RWPE2 (cell line): ENCODE results near the gene TBC1D9B.

Experiments used
- ATAC-seq: fragments of 200-7000 bp; cut with Tn5 transposase; 3 replicates; pipeline ENCODE4 v1.9.1; 2021; ENCODE audit warnings: low read depth
- DNase-seq: peaks from one replicate; pipeline ENCODE4 v3.0.0-alpha.2; 2020; ENCODE audit warnings: low spot score
- H3K27ac ChIP-seq: fragments of 450-650 bp; 2 replicates; pipeline ENCODE4 v1.5.1; 2017; ENCODE audit warnings: mild to moderate bottlenecking; ENCODE audit not compliant: poor library complexity, severe bottlenecking
- H3K27me3 ChIP-seq: fragments of 250-450 bp; sonication (Bioruptor Pico); 2 replicates; pipeline ENCODE4 v1.5.1; 2021; ENCODE audit warnings: mild to moderate bottlenecking, moderate library complexity; ENCODE audit not compliant: insufficient read depth, poor library complexity, severe bottlenecking
- H3K36me3 ChIP-seq: fragments of 250-450 bp; sonication (Bioruptor Pico); 2 replicates; pipeline ENCODE4 v1.5.1; 2020; ENCODE audit warnings: low read depth, mild to moderate bottlenecking, moderate library complexity
- H3K4me1 ChIP-seq: fragments of 250-450 bp; sonication (Bioruptor Pico); 2 replicates; pipeline ENCODE4 v1.5.1; 2021; ENCODE audit warnings: mild to moderate bottlenecking, moderate library complexity; ENCODE audit not compliant: insufficient read depth, poor library complexity, severe bottlenecking
- H3K4me3 ChIP-seq: fragments of 250-450 bp; sonication (Bioruptor Pico); 2 replicates; pipeline ENCODE4 v1.5.1; 2021; ENCODE audit warnings: mild to moderate bottlenecking, moderate library complexity; ENCODE audit not compliant: severe bottlenecking
- H3K9me3 ChIP-seq: fragments of 250-450 bp; sonication (Bioruptor Pico); 2 replicates; pipeline ENCODE4 v1.5.1; 2021; ENCODE audit warnings: mild to moderate bottlenecking, moderate library complexity; ENCODE audit not compliant: severe bottlenecking
- CTCF ChIP-seq: fragments of 450-650 bp; IDR thresholded peaks from one replicate; pipeline ENCODE4 v1.5.1; 2017; ENCODE audit warnings: mild to moderate bottlenecking, moderate library complexity; ENCODE audit not compliant: poor library complexity, severe bottlenecking

The TBC1D9B gene

DNA sequence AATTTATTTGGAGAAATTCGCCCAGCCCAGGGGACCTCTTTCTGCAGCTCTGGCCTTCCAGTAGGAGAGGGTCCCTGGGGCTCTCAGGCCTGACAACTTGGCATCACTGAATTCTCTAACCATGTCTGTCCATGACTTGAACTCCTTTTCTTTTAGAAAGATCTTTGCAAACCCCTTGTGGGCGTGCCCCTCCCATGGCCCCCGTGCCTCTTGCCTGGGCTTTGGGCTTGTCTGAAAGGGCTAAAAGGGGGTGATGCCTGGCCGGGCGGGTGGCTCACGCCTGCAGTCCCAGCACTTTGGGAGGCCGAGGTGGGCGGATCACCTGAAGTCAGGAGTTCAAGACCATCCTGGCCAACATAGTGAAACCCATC lies 90.2 kb downstream of the TBC1D9B start:
- Histone ChIP-seq H3K27me3 (no peaks in the 10 kb centered on the region), H3K9me3 (no peaks in the 10 kb centered on the region), H3K27ac (no peak overlapping the region), H3K36me3 (peaks cover 28% of the 10 kb centered on the region), H3K4me3 (no peak overlapping the region), H3K4me1 (peaks cover 25% of the 10 kb centered on the region)
- DNase-seq, result no peak
- no peak for ATAC-seq
- no peak for TF ChIP-seq CTCF

GRCh38 chr5:179816796-179817469 lies 90.8 kb downstream of the TBC1D9B start:
- H3K9me3 ChIP-seq, result no peaks in the 10 kb centered on the region
- no peaks in the 10 kb centered on the region for H3K27me3 ChIP-seq
- DNase-seq (peak; percentile 74), ATAC-seq (no peak)
- TF ChIP-seq CTCF, result no peak
- no peak overlapping the region for H3K4me3 ChIP-seq
- H3K4me1 ChIP-seq, result peaks cover 21% of the 10 kb centered on the region
- peaks cover 28% of the 10 kb centered on the region for H3K36me3 ChIP-seq
- H3K27ac ChIP-seq, result no peak overlapping the region

- DNase-seq (peak; percentile 69), ATAC-seq (no peak)
- H3K9me3 ChIP-seq, result no peaks in the 10 kb centered on the region
- H3K4me1 ChIP-seq, result peaks cover 20% of the 10 kb centered on the region
- TF ChIP-seq CTCF, result no peak
- peaks cover 32% of the 10 kb centered on the region for H3K36me3 ChIP-seq
- no peak overlapping the region for H3K4me3 ChIP-seq
- H3K27ac ChIP-seq, result no peak overlapping the region
- no peaks in the 10 kb centered on the region for H3K27me3 ChIP-seq
Observed at GRCh38 chr5:179816401-179816795, 91.3 kb downstream of the TBC1D9B start.

DNA sequence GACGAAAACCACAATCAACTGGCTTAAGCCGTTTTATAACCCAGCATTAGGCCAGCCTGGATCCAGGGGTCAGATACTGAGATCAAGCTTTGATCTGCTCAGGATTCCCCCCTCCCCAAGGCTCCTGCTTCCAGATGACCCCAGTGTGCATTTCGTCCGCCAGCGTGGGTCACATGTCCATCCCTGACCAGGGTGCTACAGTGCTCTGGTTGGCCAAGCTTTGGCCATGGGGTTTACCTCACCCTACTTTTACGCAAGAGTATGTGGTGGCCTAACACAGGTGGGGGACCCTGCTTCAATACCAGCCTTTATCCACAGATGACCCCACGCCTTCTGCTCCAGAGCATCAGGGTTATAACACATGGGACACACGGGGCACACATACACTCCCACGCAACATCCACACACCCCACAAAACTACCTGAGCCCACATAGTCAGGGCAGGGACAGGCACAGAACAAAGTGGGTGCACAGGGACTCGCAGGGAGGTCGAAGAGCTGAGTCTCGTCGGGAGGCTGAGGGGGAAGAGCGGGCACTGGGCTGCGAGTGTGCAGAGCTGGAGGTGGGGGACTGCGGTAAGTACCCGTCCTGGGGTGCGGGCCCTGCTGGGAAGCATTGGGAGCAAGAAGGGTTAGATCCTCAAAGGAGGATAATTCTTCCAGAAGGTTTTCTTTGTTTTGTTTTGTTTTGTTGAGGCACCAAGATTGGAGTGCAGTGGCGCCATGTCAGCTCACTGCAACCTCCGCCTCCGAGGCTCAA lies 92.0 kb downstream of the TBC1D9B start:
- Histone ChIP-seq H3K36me3 (peaks cover 36% of the 10 kb centered on the region), H3K9me3 (no peaks in the 10 kb centered on the region), H3K4me1 (peaks cover 20% of the 10 kb centered on the region), H3K27me3 (no peaks in the 10 kb centered on the region), H3K4me3 (no peak overlapping the region), H3K27ac (no peak overlapping the region)
- ATAC-seq (no peak), DNase-seq (no peak)
- no peak for TF ChIP-seq CTCF

GRCh38 chr5:179814090-179814489 lies 93.6 kb downstream of the TBC1D9B start:
- TF ChIP-seq CTCF, result no peak
- DNase-seq (no peak), ATAC-seq (no peak)
- Histone ChIP-seq H3K36me3 (peaks cover 43% of the 10 kb centered on the region), H3K4me1 (peaks cover 6% of the 10 kb centered on the region), H3K9me3 (no peaks in the 10 kb centered on the region), H3K4me3 (no peak overlapping the region), H3K27ac (no peak overlapping the region), H3K27me3 (no peaks in the 10 kb centered on the region)
